NCI-H526 treated with DMSO at 0.1 percent for 48 hours (cell line): Measurements from ENCODE around the gene GPC5.
A peak's percentile ranks its signal among the peaks of the same experiment; 100 is the strongest.
"Not testable (repeated sequence)": the region's sequence is repeated elsewhere in the genome, so short reads cannot be mapped to it uniquely, and the experiment has no call there.

Experiments
- DNase-seq: peaks from one replicate; lab custom pipeline; 2025; lab: John Stamatoyannopoulos, UW

The GPC5 gene

DNA sequence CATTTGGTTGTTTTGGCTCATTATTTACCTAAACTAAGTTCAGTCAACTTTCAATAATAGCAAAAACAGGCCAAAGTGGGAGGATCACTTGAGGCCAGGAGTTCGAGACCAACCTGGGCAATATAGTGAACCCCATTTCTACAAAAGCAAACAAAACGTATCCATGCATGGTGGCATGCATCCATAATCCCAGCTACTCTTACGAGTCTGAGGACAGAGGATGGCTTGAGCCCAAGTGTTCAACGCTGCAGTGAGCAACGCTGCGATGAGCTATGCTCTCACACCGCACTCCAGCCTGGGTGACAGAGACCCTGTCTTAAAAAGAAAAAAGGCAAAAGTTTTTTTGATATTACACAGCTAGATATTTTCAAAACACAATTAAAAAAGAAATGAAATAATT lies 1258.2 kb downstream of the GPC5 start:
- no peak for DNase-seq

DNA sequence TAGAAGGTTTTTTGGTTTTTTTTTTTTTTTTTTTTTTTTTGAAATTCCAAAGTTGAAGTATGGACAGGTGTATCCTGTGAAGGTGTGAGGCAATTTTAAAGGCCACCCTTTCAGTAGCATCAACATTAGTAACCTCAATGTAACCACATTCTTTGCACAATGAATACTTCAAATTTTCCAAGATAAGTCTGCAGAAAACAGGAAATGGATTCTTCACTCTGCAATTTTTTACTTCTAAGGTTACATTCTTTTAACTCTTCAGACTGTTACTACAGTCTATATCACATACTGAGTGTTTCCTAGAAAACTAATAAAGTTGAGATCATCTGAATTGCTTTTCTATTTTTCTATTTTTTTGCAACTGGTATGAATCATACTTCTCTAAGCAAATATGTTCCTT lies 1259.1 kb downstream of the GPC5 start:
- no peak for DNase-seq

DNA sequence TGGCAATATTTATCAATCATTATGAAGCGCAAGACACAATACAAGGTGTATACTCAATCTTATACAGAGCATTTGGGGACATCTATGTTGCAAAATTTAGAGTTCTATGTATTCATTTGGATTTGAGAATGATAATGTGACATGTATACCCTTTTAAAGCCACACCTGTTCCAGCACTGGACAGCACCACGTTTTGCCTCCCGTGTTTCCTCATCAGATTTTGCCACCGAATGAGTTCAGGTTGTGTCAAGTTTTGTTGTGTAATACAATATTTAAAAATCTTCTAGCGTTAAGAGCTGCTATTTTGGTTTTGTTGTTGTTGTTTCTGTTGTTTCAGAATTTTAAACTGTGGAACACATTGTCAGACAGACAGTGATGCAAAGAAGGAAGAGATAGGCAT lies 1259.9 kb downstream of the GPC5 start:
- no peak for DNase-seq

DNA sequence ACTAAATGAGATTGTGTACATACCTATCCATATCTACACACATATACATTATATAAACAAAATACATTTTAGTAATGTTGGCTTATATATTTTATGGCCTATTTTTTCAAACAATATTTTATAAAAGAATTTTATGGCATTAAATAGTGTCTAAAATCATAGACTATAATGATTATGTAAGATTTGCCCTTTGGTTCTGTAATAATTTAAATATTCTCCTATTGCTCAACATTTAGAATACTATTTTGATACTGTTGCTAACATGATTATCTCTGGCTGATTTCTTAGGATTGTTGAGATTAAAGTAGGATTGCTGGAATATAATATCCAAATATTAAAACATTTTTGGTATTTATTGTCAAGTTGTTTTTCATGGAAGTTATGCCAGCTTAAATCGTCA lies 1263.0 kb downstream of the GPC5 start:
- DNase-seq = no peak

DNA sequence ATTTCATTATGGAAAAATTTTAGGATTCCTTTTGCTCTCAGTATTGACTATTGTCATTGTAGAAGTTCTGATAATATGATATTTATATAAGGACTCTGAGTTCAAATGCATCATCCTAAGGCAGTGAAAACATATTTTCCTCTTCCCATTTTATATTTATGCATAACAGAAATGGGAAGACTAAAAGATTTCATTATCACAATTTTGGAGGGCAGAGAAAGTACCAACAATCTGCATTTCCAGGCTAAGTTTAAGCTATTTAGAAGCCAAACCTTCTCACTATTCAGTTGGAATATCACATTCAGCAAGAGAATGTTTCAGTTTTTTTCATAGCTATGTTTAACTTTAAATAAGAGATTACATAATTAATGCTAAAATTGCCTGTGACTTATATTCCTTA lies 1269.7 kb downstream of the GPC5 start:
- DNase-seq = no peak

DNA sequence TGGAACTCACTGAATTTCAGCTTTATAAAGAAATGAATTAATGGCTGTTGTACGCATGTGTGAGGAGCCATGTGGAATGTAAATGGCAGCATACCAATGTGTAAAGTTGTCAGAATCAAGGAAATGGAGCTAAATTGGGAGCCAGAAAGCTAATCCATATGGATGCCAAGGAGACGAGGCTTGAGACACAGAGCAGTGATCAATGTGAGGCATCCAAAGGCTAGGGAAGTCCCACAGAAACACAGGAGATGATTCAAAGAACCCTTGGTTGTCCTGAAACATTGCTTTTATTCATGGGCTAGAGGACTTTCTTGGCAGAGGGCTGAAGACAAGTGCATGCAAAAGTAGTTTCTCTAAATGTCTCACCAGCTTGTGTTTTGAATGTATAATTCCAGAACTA lies 1271.7 kb downstream of the GPC5 start:
- DNase-seq = no peak

DNA sequence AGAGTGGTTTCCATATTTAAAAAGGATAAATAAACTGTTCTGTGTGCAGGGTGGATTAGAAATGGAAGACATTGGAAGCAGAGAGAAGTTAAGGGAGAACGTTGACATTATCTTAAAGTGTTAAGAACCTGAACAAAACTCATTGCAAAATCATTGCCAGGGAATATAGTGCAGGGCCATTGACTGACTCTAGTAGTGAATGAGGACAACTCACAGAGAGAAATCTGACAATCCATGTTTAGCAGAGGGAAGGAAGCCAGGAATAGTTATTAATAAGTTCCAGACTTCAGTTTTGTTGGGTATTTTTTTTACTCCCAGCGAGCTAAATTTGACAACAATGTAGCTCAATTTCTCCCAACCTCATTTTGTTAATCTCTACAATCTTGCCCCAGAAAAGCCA lies 1273.4 kb downstream of the GPC5 start:
- no peak for DNase-seq

DNA sequence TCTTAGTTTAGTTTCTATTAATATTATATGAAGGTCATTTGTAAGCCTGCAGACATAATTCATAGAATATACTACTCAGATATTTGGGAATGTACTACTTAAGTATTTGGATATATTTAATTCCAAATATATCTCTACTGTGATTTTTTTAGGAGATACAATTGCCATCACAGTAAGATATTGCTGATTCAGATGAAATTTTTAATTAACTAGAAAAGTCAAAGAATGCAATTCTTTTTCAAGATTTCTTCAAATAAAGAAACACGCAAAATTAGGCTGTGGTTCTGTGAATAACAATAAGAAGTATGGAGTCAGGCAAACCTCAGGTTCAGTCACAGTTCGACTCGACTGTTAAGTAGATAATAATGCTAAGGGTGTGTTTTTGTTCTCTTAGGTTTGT lies 1277.8 kb downstream of the GPC5 start:
- no peak for DNase-seq

DNA sequence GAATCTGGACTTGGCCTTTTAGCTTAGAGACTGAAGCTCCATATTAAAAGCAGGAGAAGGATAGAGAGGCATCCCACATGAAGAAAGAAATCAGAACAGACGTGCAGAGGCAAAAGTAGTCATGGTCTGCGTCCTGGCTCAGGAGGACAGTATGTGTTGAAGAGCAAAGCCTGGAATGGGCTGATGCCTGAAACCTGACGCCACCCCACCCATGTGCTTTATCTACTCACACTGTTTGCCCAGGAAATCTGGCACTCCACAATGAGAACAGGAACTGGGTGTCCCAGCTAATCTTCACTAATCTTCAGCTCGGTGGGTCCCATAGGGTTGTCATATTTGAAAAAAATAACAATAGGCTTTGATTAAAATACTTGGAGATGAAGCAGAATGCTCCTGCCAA lies 1279.2 kb downstream of the GPC5 start:
- DNase-seq = no peak

DNA sequence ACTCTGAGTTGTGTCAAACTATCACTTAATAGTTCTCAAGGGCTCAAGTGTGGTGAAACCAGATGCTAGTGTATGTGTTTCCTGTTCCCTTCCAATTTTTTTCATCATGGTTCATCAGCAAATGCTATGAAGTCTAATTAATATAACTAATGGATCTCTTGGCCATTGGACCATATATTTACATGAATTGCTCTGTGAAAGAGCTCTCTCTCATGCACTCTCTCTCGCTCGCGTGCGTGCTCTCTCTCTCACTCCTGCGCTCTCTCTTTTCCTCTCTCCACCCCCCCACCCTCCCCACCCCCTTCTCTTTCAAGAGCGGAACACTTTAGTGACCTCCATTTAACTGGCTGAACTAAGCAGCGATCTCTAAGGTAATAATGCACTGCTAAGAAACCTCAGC lies 1281.2 kb downstream of the GPC5 start:
- no peak for DNase-seq

DNA sequence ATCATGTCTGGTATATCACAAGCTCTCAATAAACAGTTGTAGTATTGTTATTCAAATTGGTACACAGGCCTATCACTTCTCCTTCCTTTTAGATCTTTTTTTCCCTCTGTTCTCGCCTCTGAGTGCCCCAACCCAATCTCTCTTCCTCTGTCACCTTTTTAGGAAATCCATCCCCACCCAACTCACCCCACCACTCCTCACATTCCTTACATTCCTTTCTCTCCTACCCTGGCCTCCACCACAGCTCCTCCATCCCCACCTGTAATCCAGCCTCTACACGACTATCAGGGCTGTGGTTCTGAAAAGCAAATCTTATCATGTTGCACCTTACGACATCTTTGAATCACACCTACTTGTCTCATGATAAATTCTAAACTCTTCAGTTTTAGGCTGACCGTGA lies 1282.8 kb downstream of the GPC5 start:
- DNase-seq = no peak

DNA sequence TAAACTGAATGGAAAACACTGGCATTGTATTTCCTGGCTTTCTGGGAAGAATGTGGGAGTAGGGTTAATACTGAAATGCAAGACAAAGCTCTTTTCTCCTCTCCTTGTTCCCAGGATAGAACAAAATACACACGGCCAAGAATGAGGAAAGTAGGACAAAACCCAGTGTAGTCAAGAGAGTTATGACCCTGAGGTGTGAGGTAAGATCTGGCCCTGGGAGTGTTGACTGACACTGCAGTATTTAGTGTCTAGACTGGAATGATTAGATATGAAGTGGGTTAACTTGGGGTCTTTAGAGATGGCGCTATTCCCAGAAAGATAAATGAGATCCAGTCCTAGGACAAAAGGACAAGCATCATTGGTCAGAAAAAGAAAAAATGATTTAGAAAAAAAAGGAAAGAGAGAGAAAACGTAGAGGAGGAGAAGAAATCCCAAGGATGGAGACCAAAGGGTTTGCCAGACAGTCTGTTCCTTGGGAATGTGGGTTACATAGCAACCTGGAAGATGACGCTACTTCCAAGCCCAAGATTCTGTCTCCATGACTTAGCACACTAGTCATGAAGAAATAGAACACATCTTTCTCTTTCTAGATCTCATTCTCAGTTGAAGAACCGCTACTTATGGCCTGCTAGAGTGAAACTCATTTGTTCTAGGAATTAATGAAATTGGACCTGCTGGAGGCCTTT lies 1284.6 kb downstream of the GPC5 start:
- no peak for DNase-seq

DNA sequence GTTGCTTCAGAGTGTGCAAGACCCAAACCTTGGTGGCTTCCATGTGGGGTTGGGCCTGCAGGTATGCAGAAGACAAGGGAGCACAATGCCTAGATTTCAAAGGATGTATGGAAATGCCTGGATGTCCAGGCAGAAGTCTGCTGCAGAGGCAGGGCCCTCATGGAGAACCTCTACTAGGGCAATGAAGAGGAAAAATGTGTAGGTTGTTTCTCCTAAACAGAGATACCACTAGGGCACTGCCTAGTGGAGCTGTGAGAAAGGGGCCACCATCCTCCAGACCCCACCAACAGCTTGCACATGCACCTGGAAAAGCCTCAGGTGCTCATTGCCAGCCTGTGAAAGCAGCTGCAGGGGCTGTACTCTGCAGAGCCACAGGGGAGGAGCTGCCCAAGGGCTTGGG lies 1295.6 kb downstream of the GPC5 start:
- DNase-seq = no peak

DNA sequence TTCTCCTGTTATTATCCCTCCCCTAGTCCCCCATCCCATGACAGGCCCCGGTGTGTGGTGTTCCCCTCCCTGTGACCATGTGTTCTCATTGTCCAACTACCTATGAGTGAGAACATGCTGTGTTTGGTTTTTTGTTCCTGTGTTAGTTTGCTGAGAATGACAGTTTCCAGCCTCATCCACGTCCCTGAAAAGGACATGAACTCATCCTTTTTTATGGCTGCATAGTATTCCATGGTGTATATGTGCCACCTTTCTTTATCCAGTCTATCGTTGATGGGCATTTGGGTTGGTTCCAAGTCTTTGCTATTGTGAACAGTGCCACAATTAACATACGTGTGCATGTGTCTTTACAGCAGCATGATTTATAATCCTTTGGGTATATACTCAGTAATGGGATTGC lies 1297.4 kb downstream of the GPC5 start:
- not testable (repeated sequence) for DNase-seq

DNA sequence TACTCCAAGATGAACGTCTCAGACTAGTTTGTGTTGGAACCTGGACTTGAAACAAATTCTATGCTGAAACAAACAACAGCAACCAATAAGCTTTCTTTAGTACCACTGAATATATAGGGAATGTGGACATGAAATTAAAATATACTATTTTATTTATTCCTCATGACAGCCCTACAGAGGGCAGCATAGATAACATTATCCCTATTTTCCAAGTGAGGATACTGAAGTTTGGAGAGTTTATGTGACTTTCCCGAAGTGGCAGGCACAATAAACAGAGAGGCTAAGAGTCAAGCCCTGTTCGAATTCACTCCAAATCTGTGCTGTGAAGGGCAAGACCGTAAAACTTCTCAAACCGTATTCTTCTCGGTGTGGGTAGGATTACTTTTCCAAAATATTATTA lies 1318.3 kb downstream of the GPC5 start:
- DNase-seq = no peak

DNA sequence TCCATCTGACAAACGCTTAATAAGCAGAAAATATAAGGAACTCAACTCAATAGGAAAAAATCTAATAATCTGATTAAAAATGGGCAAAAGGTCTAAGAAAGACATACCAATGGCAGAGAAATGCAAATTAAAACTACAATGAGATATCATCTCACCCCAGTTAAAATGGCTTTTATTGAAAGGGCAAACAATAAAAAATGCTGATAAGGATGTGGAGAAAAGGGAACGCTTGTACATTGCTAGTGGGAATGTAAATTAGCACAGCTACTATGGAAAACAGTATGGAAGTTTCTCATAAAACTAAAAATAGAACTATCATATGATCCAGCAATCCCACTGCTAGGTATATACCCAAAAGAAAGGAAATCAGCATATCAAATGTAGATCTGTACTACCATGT lies 1319.4 kb downstream of the GPC5 start:
- peak; percentile 38 for DNase-seq

DNA sequence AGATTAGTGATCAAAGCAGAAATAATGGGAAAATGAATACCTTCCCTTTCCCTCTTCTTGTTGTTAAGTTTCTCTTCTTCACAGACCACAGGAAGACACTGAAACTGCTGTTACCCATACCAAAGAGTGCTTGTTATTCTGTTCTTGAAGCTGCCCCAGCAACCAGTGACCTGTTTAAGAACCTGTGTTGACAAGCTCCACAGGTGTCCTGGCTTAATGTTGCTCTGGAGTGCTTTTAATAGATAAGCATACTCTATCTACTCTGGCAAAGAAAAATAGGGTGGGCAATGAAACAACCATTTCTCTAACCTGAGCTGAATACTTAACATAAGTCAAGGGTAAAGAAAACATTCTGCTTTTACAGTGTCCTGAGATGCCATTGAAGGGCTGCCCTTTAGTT lies 1321.4 kb downstream of the GPC5 start:
- no peak for DNase-seq

DNA sequence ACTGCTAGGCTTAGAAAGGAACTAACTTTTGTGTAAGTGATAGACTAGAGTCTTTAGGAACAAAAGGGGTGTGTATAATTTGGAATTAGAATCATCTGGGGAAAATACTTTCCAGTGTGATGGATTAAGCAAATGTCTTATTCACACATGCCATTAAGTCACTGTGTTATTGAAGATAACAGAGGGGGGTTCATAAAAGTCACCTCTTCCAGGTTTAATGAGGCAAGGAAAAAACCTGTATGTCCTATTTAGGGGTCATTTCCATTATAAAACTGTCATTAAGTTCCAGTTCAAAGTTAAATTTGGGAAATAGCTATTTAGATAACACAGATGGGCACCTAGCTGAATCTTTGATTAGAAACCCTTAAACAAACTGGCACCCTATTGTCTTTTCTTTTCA lies 1323.2 kb downstream of the GPC5 start:
- DNase-seq = no peak

DNA sequence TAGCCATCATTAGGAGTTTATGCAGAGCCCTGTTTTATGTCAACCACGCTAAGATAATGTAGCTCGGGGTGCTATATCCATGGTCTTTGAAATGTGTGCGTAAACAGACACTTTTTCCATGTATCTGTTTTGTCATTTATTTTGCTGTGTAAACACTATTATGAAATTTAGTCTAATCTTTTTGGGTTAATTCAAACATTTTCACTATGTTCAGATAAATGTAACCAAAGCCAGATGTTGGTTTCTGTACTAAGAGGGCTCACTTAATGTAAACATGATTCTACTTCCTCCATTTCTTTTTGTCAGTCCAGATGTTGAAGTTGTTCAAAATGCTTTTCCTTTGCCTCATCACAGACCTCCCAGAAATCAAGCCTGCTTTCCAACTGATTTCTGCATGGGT lies 1328.7 kb downstream of the GPC5 start:
- DNase-seq = no peak

DNA sequence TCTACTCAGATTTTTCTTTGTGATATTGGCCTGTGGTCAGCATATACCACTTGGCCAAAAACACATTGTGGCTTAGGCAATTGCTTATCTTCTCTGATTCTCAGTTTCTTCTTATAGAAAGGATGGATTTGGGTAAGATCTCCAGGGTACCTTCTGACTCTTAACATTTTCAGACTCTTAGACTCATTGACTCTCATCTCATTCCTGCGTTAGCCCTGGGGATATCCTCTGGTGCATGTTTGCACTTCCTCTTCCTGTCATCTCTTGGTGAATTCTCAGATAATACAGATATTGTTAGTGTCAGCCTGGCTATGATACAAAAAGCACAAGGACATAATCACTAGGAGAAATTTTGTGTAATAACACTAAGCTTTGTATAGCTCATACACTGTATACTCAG lies 1335.6 kb downstream of the GPC5 start:
- no peak for DNase-seq

DNA sequence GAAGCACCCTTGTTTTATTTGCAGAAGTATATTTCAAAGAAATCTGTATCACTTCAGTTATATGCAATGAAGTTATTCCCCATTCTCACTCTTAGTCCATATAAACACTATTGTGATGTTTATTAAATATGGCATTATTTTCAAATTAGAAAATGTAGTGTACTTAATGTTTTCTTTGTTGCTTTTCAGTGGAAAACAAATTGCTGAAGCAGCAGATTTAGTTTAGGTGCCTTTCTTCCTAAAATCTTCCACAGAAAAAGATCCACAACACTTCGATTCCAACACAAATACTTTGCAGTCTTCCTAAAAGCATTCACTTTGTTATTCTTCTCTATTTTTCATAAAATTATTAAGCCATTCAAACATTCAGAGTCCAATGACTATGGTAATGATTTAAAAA lies 1336.1 kb downstream of the GPC5 start:
- DNase-seq = no peak

DNA sequence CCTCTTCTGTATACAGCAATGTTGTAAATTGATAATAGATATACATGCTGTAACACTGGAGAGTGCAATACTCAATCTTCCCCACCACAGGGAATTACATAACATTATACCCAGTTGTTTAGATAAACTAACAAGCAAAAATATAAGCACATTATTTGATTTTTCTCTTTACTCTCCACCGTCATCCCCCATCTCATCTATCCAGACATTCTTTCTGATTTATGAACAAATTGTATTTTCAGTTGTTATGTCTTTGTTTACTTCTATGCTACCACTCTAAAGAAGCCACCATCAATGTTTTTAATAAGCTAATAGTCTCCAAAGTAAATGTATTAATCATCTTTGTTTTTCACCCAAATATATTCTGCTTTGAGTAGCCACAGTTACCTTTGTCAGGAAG lies 1337.5 kb downstream of the GPC5 start:
- no peak for DNase-seq

DNA sequence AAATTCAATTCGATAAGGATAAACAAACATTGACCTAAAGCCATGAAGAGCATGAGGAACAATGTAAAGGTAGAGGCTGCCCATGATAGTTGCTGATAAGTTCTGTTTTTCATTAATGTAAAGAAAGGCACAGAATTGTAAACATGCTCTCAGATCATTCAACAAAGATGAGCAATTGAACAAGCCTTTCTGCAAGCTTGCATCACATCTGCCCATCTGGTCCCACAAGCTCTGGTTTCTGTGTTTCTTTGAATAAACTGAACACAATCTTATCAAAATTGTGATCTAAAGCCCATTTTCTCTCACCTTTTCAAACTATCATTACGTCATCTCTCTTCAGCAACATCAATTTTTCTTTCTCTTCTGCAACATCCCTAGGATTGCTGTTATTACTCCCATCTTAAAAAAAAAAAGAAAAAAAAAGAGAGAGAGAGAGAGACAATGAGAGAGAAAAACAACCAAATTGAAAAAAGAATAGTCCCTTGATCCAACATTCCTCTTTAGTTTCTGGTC lies 1340.9 kb downstream of the GPC5 start:
- no peak for DNase-seq

DNA sequence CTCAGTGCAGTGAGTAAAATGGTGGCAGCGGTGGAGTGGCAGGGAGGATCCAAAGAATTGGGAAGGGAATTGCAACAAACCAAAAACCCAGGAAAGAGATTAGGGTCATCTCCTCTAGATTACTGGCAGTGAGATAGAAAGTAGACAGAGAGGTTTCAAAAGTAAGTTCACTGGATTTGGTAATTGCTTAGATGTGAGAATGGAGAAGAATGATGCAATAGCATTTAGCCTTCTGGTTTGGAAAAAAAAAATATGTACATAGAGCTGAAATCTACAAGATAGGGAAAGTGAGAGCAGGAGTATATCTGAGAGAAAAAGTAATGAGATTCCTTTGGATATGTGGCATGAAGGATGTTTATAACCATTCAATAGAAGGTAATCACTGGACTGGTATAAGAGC lies 1345.6 kb downstream of the GPC5 start:
- DNase-seq = no peak

DNA sequence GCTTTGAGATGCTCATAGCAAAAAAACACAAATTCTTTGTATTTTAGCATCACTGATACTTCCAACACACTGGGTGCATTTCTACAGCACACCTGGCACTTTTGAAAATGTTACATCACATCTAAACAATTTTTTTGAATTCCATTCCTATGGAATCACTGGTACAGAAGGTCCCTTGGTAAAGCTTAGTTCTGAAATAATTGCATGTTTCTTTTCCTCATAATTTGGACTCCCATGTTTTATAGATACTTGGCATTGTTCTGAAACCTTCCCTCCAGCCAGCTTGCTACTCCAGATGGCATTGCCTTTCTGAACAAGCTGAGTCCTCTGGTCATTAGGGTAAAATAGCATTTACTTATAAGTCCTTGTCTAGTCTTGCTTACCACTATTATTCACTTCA lies 1346.8 kb downstream of the GPC5 start:
- no peak for DNase-seq
